Activated gamma-delta T cell treated with Interleukin-2 at 50 U/mL for 16 hours (primary cell): Measurements from ENCODE around the gene MAPKAPK3.

Experiments
- DNase-seq: peaks from one replicate; pipeline ENCODE4 v3.0.0-alpha.2; 2020

MAPKAPK3 gene

GRCh38 chr3:50628601-50629000 lies 11.7 kb downstream of the MAPKAPK3 start:
- no peak for DNase-seq

GRCh38 chr3:50630394-50630793 lies 13.4 kb downstream of the MAPKAPK3 start:
- no peak for DNase-seq

- no peak for DNase-seq
These were observed 13.9 kb downstream of the MAPKAPK3 start for GRCh38 chr3:50630877-50631276.

- no peak for DNase-seq
These were observed 15.5 kb downstream of the MAPKAPK3 start for GRCh38 chr3:50632450-50632849.

GRCh38 chr3:50633230-50633790 lies 16.4 kb downstream of the MAPKAPK3 start:
- no peak for DNase-seq

- no peak for DNase-seq
These were observed 18.1 kb downstream of the MAPKAPK3 start for GRCh38 chr3:50635066-50635465.

- no peak for DNase-seq
These were observed 20.1 kb downstream of the MAPKAPK3 start for GRCh38 chr3:50637011-50637410.

- no peak for DNase-seq
These were observed 21.0 kb downstream of the MAPKAPK3 start for GRCh38 chr3:50637945-50638344.

- DNase-seq: no peak
These were observed 22.1 kb downstream of the MAPKAPK3 start for GRCh38 chr3:50639055-50639494.

- DNase-seq: no peak
These were observed 25.4 kb downstream of the MAPKAPK3 start for GRCh38 chr3:50642382-50642781.

- DNase-seq: no peak
These were observed 27.6 kb downstream of the MAPKAPK3 start for GRCh38 chr3:50644561-50644960.

GRCh38 chr3:50645378-50645777 lies 28.4 kb downstream of the MAPKAPK3 start:
- no peak for DNase-seq

- no peak for DNase-seq
These were observed 31.4 kb downstream of the MAPKAPK3 start for GRCh38 chr3:50648313-50648712.

GRCh38 chr3:50648944-50649343 lies 32.0 kb downstream of the MAPKAPK3 start:
- no peak for DNase-seq

GRCh38 chr3:50649451-50649931 lies 32.5 kb downstream of the MAPKAPK3 start:
- DNase-seq: no peak

- DNase-seq: no peak
These were observed 33.1 kb downstream of the MAPKAPK3 start for GRCh38 chr3:50650018-50650417.

GRCh38 chr3:50651445-50651844 lies 34.5 kb downstream of the MAPKAPK3 start:
- DNase-seq: no peak

- no peak for DNase-seq
These were observed 35.1 kb downstream of the MAPKAPK3 start for GRCh38 chr3:50651920-50652529.

GRCh38 chr3:50652709-50653108 lies 35.8 kb downstream of the MAPKAPK3 start:
- DNase-seq: peak; percentile 43

GRCh38 chr3:50653937-50654595 lies 37.1 kb downstream of the MAPKAPK3 start:
- no peak for DNase-seq

GRCh38 chr3:50655009-50655830 lies 38.3 kb downstream of the MAPKAPK3 start:
- DNase-seq: no peak

GRCh38 chr3:50656417-50657195 lies 39.7 kb downstream of the MAPKAPK3 start:
- no peak for DNase-seq

- no peak for DNase-seq
These were observed 40.5 kb downstream of the MAPKAPK3 start for GRCh38 chr3:50657407-50657806.
